Right lobe of liver (tissue), 4 donors: Measurements from ENCODE around the gene AVP.

Experiments used
- CTCF ChIP-seq, 4 donors: fragments of 200-600 bp in 3 of 4; fragments of 450-650 bp in 1 of 4; IDR thresholded peaks; one replicate each; pipeline versions ENCODE4 v1.5.1 to v1.8.0; 2016 to 2022; ENCODE audit warnings: antibody characterized with exemption in 4 of 4, mild to moderate bottlenecking in 2 of 4
- POLR2A ChIP-seq: fragments of 450-650 bp; IDR thresholded peaks from one replicate; pipeline ENCODE4 v1.6.1; 2017; ENCODE audit warnings: antibody characterized with exemption, mild to moderate bottlenecking
- donor health status: DM: no; HTN: no; CAD: no.
- donor health status: DM: no; HTN: no; CAD: no.
- donor health status: DM: no; HTN: yes; CAD: no.

GRCh38 chr20:3084986-3085360 is 449 bp upstream of the AVP start:
- TF ChIP-seq POLR2A (no peak), CTCF (IDR thresholded peaks at IDR 0.05) (no peak)
